ENCODE measurements around the gene OTOGL.

OTOGL gene

GRCh38 chr12:80151131-80151530 lies 51.8 kb downstream of the OTOGL start (continued):
- no peak for TF ChIP-seq TSHZ2 (CRISPR knock-in tag; IDR thresholded peaks at IDR 0.05)

GRCh38 chr12:80154261-80154660 lies 54.9 kb downstream of the OTOGL start:
- ATAC-seq, result no peak
- TF ChIP-seq TCF4 (CRISPR knock-in tag; IDR thresholded peaks at IDR 0.05; ENCODE audit: borderline replicate concordance), result no peak
- no peak for TF ChIP-seq CREB5 (CRISPR knock-in tag; IDR thresholded peaks at IDR 0.05; ENCODE audit: low read depth)
- no peak for TF ChIP-seq ZFP3 (CRISPR knock-in tag; IDR thresholded peaks at IDR 0.05)
- TF ChIP-seq TOX (CRISPR knock-in tag; IDR thresholded peaks at IDR 0.05; ENCODE audit: borderline replicate concordance), result no peak
- TF ChIP-seq ZNF70 (CRISPR knock-in tag; IDR thresholded peaks at IDR 0.05), result no peak
- TF ChIP-seq ISL1 (CRISPR knock-in tag; IDR thresholded peaks at IDR 0.05), result no peak
- TF ChIP-seq POU6F1 (CRISPR knock-in tag; IDR thresholded peaks at IDR 0.05; ENCODE audit: borderline replicate concordance, low read depth), result no peak
- TF ChIP-seq SNAI2 (CRISPR knock-in tag; IDR thresholded peaks at IDR 0.05), result no peak
- no peak for TF ChIP-seq ZC3H10 (CRISPR knock-in tag; IDR thresholded peaks at IDR 0.05)
- TF ChIP-seq BACH2 (CRISPR knock-in tag; IDR thresholded peaks at IDR 0.05; ENCODE audit: borderline replicate concordance), result no peak
- TF ChIP-seq ZNF8 (CRISPR knock-in tag; IDR thresholded peaks at IDR 0.05), result no peak
- no peak for TF ChIP-seq GLIS3 (CRISPR knock-in tag; IDR thresholded peaks at IDR 0.05)
- no peak for TF ChIP-seq ARNTL (CRISPR knock-in tag; IDR thresholded peaks at IDR 0.05; ENCODE audit: borderline replicate concordance, low read depth)
- no peak for TF ChIP-seq ZNF565 (CRISPR knock-in tag; conservative IDR thresholded peaks at IDR 0.05; ENCODE audit: low read depth)

GRCh38 chr12:80156306-80156705 lies 57.0 kb downstream of the OTOGL start:
- TF ChIP-seq ZC3H10 (CRISPR knock-in tag; IDR thresholded peaks at IDR 0.05) (no peak), ZNF565 (CRISPR knock-in tag; conservative IDR thresholded peaks at IDR 0.05; ENCODE audit: low read depth) (no peak), TCF4 (CRISPR knock-in tag; IDR thresholded peaks at IDR 0.05; ENCODE audit: borderline replicate concordance) (no peak), ESRRG (CRISPR knock-in tag; IDR thresholded peaks at IDR 0.05) (no peak), ZFP3 (CRISPR knock-in tag; IDR thresholded peaks at IDR 0.05) (no peak), ZFP30 (CRISPR knock-in tag; IDR thresholded peaks at IDR 0.05) (no peak), CREB5 (CRISPR knock-in tag; IDR thresholded peaks at IDR 0.05; ENCODE audit: low read depth) (no peak), BACH2 (CRISPR knock-in tag; IDR thresholded peaks at IDR 0.05; ENCODE audit: borderline replicate concordance) (no peak), GLIS3 (CRISPR knock-in tag; IDR thresholded peaks at IDR 0.05) (no peak), OSR1 (CRISPR knock-in tag; IDR thresholded peaks at IDR 0.05) (no peak), ISL1 (CRISPR knock-in tag; IDR thresholded peaks at IDR 0.05) (no peak), SNAI2 (CRISPR knock-in tag; IDR thresholded peaks at IDR 0.05) (no peak), ZNF8 (CRISPR knock-in tag; IDR thresholded peaks at IDR 0.05) (no peak), POU6F1 (CRISPR knock-in tag; IDR thresholded peaks at IDR 0.05; ENCODE audit: borderline replicate concordance, low read depth) (no peak), CSRNP3 (CRISPR knock-in tag; IDR thresholded peaks at IDR 0.05) (no peak), CSDC2 (CRISPR knock-in tag; IDR thresholded peaks at IDR 0.05) (no peak)
- no peak for ATAC-seq
